Measurements from ENCODE around the gene TMEM266. TPM values are rescaled to one million over a fixed set of nuclear protein-coding genes. Genes with fewer than 3 reads are reported as not detected.

Gene TMEM266
- polyA plus RNA-seq, 3 donors: 11.1 to 11.6 (median 11.1) TPM

GRCh38 chr15:76160426-76161152, 100.8 kb downstream of the TMEM266 start:
- no peak for DNase-seq (ENCODE audit: low read depth in 3 of 3, low spot score in 2 of 3)

- no peak for DNase-seq (ENCODE audit: low read depth in 3 of 3, low spot score in 2 of 3)
These were observed 101.6 kb downstream of the TMEM266 start for GRCh38 chr15:76161153-76162035.

GRCh38 chr15:76162036-76162398, 102.2 kb downstream of the TMEM266 start:
- DNase-seq (ENCODE audit: low read depth in 3 of 3, low spot score in 2 of 3): no peak

GRCh38 chr15:76162784-76163456, 103.1 kb downstream of the TMEM266 start:
- DNase-seq (ENCODE audit: low read depth in 3 of 3, low spot score in 2 of 3): no peak

GRCh38 chr15:76163457-76164295, 103.9 kb downstream of the TMEM266 start:
- DNase-seq (ENCODE audit: low read depth in 3 of 3, low spot score in 2 of 3): no peak

- no peak for DNase-seq (ENCODE audit: low read depth in 3 of 3, low spot score in 2 of 3)
These were observed 104.8 kb downstream of the TMEM266 start for GRCh38 chr15:76164602-76165001.

GRCh38 chr15:76165951-76166350, 106.2 kb downstream of the TMEM266 start:
- DNase-seq (ENCODE audit: low read depth in 3 of 3, low spot score in 2 of 3): no peak

GRCh38 chr15:76168237-76168984, 108.6 kb downstream of the TMEM266 start:
- no peak for DNase-seq (ENCODE audit: low read depth in 3 of 3, low spot score in 2 of 3)

- DNase-seq (ENCODE audit: low read depth in 3 of 3, low spot score in 2 of 3): no peak
These were observed 109.2 kb downstream of the TMEM266 start for GRCh38 chr15:76169018-76169417.

GRCh38 chr15:76169911-76170800, 110.4 kb downstream of the TMEM266 start:
- DNase-seq (ENCODE audit: low read depth in 3 of 3, low spot score in 2 of 3): no peak

- DNase-seq (ENCODE audit: low read depth in 3 of 3, low spot score in 2 of 3): no peak
These were observed 113.0 kb downstream of the TMEM266 start for GRCh38 chr15:76172782-76173181.

- no peak for DNase-seq (ENCODE audit: low read depth in 3 of 3, low spot score in 2 of 3)
These were observed 113.6 kb downstream of the TMEM266 start for GRCh38 chr15:76173317-76173834.

GRCh38 chr15:76174654-76175053, 114.9 kb downstream of the TMEM266 start:
- no peak for DNase-seq (ENCODE audit: low read depth in 3 of 3, low spot score in 2 of 3)

- DNase-seq (ENCODE audit: low read depth in 3 of 3, low spot score in 2 of 3): no peak
These were observed 115.7 kb downstream of the TMEM266 start for GRCh38 chr15:76175442-76175841.

- DNase-seq (ENCODE audit: low read depth in 3 of 3, low spot score in 2 of 3): no peak
These were observed 116.3 kb downstream of the TMEM266 start for GRCh38 chr15:76176059-76176458.

GRCh38 chr15:76176487-76177085, 116.8 kb downstream of the TMEM266 start:
- no peak for DNase-seq (ENCODE audit: low read depth in 3 of 3, low spot score in 2 of 3)

- no peak for DNase-seq (ENCODE audit: low read depth in 3 of 3, low spot score in 2 of 3)
These were observed 117.8 kb downstream of the TMEM266 start for GRCh38 chr15:76177491-76178040.

Data from right renal cortex interstitium (tissue), 3 donors.